A549 treated with AZD2906 at 1 μM for 4 hours (cell line): Measurements from ENCODE around the gene ANGPTL4. TPM values are rescaled to one million over a fixed set of nuclear protein-coding genes. Genes with fewer than 3 reads are reported as not detected.

Experiments used
- total RNA-seq: library from RNA; stranded (reverse); fragments of 200-300 nt; extraction: Qiagen RNA extraction; gene quantifications from 5 replicates; pipeline ENCODE4 v1.2.3, GENCODE V29; 2022

ANGPTL4 gene
- total RNA-seq: 550 to 726 TPM (median 658 TPM) in 5 replicates

GRCh38 chr19:8363803-8364771 lies at the start of gene ANGPTL4:
ANGPTL4 (plus strand) TSS chr19:8364155; CDS start chr19:8364322, 167 bp downstream.

DNA sequence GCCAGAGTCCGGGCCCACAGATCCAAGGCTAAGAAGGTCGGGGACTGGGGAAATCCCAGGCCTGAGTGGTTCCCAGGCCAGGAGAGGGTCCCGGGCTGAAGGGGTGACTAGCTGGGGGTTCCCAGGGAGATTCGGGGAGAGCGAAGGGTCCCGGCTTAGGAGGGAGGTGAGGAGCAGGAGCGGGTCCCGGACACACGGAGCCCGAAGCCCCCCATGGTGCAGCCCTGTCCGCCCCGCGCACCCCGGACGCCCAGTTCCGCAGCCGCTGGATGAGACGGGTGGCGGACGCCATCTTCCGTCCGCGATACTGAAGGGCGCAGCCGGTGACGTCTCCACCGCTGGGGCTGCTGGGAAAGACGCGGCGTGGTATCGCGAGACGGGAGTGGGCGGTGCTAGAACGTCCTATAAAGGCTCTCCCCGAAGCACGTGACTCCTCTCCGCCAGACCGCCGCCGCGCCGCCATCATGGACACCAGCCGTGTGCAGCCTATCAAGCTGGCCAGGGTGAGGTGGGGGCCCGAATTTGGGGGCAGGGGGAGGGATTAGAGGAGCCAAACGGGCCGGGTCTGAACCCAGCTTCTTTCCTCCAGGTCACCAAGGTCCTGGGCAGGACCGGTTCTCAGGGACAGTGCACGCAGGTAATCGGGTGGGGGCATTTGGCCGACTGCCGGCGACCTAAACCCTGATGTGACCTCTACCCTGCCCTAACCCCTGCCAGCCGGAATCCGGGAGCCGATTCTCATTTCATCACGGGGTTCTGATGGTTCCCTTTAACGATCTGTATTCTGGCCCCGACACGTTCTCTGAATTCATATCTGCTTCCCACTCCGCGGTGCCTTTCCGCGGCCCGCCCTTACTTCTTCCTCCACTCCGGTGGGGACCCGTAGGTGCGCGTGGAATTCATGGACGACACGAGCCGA lies 42.6 kb upstream of the ANGPTL4 start, which contains the start of the genes NDUFA7 and RPS28:
Gene NDUFA7 (minus strand): TSS at position 309 of the 919 bp plus-strand sequence. CDS start 17 bp downstream, at position 292.
Gene RPS28 (plus strand): TSS at position 430 of the 919 bp plus-strand sequence. CDS start 35 bp downstream, at position 465.

DNA sequence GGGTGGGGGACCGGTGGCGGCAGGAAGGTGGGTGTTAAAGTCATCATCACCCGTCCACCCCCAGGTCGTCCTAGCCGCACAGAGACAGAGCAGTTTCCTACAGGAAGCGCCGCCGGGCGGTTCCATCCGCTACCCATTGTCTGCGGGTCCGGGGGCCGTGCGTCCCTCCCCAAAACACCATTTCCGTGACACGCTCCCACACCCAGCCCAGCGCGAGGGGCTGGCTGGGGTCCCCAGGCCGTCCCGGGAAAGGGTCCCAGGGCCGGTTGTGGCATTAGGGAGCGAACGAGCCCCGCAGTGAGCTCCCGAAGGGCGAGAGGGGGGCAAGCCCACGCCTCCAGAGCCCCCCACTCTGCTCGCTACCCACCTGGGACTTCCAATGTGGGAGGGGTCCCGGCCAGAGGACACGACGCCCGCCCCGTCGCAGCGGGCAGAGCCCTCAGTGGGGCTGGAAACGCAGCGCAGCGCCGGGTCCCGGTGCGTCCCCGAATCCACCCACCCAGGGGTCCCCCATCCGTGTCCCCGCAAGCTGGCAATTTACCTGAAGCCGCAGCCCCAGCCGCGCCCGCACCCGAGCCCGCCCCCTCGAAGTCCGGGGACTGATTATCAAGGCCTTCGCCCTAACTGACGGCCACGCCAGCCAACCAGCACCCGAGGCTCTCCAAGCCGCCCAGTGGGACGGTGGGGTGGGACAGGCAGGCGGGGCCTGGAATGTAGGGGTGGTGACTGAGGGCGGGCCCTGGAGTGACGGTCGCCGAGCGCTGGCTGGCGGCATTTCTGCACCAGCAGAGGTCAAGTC lies 21.1 kb upstream of the ANGPTL4 start, which contains the start of gene KANK3:
Gene KANK3 (minus strand): TSS at position 579 of the 799 bp plus-strand sequence. CDS start 5,434 bp downstream, outside the sequence.

GRCh38 chr19:8389891-8390616 lies 26.1 kb downstream of the ANGPTL4 start, which contains the start of gene RAB11B:
RAB11B (plus strand) TSS chr19:8390360; CDS start chr19:8390417, 57 bp downstream.

DNA sequence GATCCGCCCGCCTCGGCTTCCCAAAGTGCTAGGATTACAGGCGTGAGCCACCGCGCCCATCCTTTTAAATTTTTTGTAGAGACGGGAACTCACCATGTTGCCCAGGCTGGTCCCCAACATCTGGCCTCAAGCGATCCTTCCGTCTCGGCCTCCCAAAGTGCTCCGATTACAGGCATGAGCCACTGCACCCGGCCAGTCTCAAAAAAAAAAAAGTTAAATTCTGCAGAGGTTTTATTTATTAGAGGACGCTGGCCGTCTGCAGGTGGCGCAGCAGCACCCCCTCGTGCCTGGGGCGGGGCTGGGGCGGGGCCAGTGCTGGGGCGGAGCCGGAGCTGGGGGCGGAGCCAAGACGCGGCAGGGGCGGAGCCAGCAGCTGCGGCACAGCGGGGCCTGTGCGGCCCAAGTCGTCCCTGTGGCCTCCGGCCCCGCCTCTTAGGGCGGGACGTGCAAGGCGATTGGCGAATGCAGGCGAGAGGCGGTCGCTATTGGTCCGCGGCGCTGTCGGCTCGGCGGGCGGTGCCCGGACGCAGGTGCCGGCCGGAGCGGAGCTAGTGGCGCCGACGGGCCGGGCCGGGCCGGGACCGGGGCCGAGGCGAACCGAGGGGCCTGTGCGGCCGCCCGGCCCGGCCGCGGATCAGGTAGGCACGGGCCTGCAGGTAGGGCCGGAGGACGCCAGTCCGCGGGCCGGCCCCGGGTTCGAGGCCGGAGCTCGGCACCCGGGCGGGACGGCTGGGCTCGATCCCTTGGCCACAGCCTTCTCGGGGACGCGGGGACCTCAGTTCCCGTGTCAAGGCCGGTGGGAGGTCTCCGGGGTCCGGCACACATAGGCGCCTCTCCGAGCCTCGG lies 49.1 kb downstream of the ANGPTL4 start, which contains the start of gene MARCHF2:
Gene MARCHF2 (plus strand): TSS at position 523 of the 846 bp plus-strand sequence. CDS start 8,536 bp downstream, outside the sequence.

Other genes starting within 250 kb of the ANGPTL4 start
- not detected in 5 replicates for gene FBN3, start 214.6 kb upstream of the ANGPTL4 start, total RNA-seq
- gene CERS4, start 154.8 kb upstream of the ANGPTL4 start, total RNA-seq: 1.8 to 3.8 TPM (median 3.3 TPM) in 5 replicates
- gene CD320, start 55.8 kb upstream of the ANGPTL4 start, total RNA-seq: 62.3 to 104 TPM (median 94.9 TPM) in 5 replicates
- 77.5 to 97.5 TPM (median 95.6 TPM) in 5 replicates for gene NDUFA7, start 42.8 kb upstream of the ANGPTL4 start, total RNA-seq
- gene RPS28, start 42.7 kb upstream of the ANGPTL4 start, total RNA-seq: 383 to 995 TPM (median 918 TPM) in 5 replicates
- 5.6 to 7.6 TPM (median 7.1 TPM) in 5 replicates for gene KANK3, start 20.9 kb upstream of the ANGPTL4 start, total RNA-seq
- gene RAB11B, start 26.2 kb downstream of the ANGPTL4 start, total RNA-seq: 100 to 115 TPM (median 101 TPM) in 5 replicates
- 15.9 to 20.8 TPM (median 20.4 TPM) in 5 replicates for gene MARCHF2, start 49.1 kb downstream of the ANGPTL4 start, total RNA-seq
- 229 to 306 TPM (median 241 TPM) in 5 replicates for gene HNRNPM, start 80.8 kb downstream of the ANGPTL4 start, total RNA-seq
- gene PRAM1, start 138.5 kb downstream of the ANGPTL4 start, total RNA-seq: 0.08 to 0.25 TPM (median 0.14 TPM) in 5 replicates
- gene ZNF414, start 150.0 kb downstream of the ANGPTL4 start, total RNA-seq: 18.1 to 19.9 TPM (median 19.3 TPM) in 5 replicates
- 0.22 to 0.37 TPM (median 0.29 TPM) in 5 replicates for gene MYO1F, start 213.3 kb downstream of the ANGPTL4 start, total RNA-seq
- 11.0 to 13.5 TPM (median 11.4 TPM) in 5 replicates for gene ADAMTS10, start 246.6 kb downstream of the ANGPTL4 start, total RNA-seq